NCI-H1417 (cell line): ENCODE measurements around the gene ATXN2.
"Not testable (repeated sequence)": the region's sequence is repeated elsewhere in the genome, so short reads cannot be mapped to it uniquely, and the experiment has no call there.

Source experiments
- DNase-seq, 3 experiments: peaks; one replicate each; lab custom pipeline; 2025; lab: John Stamatoyannopoulos, UW

Gene ATXN2

DNA sequence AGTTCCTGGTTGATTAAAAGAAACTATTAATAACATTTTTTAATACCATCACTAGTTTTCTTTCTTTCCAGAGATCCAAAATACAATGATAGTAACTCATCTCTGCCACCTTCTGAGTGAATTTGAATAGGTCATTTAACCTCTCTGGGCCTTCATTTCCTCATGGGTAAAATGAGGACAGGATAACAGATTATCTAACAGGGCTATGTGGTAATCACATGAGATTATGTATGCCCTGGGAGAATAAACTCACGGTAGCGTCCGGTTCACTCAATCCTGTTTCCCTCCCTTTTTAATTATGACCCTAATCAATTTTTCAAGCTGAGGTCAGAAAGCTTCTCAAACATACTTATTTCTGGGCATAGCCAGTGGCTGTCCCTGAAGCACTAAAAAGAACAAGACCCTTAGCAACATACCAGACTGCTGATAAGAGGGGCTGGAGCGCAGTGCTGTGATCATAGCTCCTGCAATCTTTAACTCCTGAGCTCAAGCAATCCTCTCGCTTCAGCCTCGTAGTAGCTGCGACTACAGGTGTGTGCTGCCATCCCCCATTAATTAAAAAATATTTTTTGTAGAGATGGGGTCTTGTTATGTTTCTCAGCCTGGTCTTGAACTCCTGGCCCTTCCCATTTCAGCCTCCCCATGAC, 24.2 kb downstream of the ATXN2 start:
- DNase-seq = no peak

DNA sequence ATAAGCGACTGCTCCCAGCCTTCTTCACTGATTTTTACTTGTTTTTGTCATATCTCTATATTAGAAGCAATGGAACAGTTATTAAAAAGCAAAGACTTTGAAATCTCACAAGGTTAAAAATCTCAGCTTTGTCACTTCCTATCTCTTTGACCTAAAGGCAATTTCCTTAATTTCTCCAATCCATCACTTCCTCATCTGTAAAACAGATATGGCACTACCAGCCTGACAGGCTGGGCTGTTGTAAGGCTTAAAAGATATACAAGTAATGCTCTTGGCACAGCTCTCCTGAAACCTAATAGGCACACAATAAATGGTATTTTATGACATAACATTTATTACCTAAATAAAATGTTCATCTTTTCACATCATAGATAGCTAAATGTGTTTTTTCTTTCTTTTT, 25.6 kb downstream of the ATXN2 start:
- no peak for DNase-seq

DNA sequence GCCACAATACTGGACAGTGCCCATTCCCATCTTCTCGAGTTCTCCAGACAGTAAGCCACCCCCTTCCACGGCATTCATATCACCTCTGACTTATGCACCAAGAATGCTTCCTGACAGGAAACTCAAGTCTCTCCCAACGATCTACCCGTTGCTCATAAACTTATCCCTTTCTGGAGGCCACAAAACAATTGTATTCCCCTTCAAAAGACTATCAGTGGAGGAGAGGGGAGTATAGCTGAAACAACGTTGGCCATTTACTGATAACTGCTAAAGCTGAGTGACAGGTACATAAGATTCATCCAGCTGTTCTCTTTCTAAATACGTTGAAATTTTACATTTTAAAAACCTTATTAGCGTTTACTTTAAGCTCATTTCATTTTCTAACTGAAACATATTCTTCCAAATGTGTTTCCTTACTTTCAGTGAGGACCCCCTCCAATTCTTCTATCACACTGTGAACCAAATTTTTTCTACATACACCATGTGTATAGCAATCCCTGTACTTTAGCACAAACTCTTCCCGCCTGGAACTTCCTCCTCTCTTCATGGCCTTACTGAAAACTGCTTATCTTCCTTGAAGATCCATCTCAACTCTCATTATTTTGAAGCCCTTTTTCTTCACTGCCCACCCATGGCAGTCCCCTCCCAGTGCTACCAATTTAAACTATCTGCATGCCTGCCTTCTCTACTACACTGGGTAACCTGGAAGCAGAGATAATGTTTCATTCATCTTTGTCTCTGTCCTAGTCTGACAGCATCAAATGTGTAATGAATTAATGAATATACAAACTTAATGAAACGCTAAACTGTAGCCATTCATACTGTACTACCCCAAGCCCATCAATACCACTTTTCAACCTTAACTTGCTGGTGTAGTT, 28.8 kb downstream of the ATXN2 start:
- DNase-seq = no peak

DNA sequence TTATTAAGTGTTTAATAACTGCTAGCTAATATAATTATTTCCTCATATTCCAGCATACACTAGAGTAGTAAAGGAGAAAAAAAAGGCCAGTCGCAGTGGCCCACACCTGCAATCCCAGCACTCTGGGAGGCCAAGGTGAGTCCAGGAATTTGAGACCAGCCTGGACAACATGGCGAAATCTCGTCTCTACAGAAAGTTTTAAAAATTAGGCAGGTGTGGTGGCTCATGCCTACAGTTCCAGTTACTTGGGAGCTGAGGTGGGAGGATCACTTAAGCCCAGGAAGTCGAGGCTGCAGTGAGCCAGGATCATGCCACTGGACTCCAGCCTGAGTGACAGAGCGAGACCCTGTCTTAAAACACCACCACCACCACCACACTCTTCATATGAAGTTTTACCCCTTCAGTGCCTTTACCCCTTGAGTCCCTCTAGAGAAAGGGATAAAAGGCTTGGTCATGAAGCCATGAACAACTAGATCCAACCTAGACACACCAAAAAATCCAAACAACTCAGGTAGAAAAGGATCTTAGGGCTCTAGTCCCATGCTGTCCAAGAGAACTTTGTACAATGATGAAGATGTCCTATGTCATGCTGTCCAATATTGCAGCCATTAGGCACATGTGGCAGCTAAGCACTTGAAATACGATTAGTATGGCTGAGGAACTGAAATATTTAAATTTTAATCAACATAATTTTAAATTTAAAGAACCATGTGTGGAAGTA, 29.6 kb downstream of the ATXN2 start:
- DNase-seq = no peak

DNA sequence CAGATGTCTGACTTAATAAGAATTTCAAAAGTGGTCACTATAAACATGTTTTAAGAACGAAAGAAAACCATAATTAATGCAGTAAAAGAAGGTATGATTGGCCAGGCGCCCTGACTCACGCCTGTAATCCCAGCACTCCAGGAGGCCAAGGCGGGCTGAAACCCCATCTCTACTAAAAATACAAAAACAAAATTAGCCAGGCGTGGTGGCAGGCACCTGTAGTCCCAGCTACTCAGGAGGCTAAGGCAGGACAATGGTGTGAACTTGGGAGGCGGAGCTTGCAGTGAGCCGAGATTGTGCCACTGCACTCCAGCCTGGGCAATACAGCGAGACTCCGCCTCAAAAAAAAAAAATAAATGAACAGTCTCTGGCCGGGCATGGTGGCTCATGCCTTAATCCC, 38.3 kb downstream of the ATXN2 start:
- DNase-seq = not testable (repeated sequence)

DNA sequence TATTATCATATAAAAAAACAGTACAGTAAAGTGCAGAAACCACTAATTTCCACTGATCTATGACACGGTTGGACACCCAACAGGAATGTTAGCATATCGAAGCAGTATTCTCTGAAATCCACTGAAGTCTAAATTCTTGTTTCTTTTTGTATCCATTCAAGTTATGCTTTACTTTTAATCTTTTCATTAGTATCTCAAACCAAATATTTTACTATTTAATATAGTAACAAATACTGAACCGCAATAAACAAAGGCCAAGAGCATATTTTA, 41.1 kb downstream of the ATXN2 start:
- DNase-seq = no peak

DNA sequence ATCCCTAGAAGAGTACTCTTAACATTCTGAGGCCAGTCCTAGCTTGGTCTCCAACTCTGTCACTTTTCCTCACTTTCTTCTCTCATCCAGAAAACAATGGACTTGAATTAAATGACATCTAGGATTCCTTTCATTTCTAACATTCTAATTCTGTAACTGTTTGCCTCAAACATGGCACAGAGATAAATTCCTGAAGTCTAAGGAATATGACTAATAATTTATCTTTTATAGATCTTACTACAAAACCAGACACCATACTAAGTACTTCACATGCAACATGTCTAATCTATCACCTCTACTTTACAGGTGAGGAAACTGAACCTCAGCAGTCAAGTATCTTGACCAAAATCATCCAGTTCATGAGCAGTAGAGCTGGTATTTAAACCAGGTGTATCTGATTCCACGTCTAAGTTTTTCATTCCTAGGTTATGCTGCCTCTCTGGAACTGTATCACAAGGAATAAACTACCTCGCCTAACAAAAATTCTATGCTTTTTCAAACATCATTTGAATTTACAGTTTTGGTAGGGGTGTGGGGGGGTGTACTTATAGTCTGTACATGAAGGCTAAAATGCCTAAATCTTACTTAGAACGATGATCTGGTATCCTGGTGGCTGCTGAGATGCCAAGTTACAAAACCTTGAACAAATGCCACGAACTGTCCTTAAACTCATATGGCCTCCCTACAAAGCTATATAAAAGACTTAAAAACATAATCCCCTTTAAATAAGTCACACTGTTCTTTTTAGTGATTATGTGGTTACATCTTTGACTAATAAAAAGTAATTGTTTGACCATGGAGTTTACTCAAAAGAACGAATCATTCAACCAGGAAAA, 41.6 kb downstream of the ATXN2 start:
- DNase-seq = no peak

DNA sequence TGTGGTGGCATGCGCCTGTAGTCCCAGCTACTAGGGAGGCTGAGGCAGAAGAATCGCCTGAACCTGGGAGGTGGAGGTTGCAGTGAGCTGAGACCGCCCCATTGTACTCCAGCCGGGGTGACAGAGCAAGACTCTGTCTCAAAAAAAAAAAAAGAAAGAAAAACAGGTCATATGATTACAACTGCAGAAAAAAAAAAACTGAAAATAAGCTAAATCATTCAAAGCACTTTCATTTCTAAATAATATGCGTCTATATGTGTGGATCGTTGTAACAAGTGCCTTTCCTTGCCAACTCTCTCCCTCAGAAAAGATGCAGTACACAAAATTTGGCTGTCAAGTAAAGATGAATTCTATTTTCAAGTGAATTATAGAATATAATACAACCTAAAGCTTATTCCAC, 42.4 kb downstream of the ATXN2 start:
- no peak for DNase-seq

DNA sequence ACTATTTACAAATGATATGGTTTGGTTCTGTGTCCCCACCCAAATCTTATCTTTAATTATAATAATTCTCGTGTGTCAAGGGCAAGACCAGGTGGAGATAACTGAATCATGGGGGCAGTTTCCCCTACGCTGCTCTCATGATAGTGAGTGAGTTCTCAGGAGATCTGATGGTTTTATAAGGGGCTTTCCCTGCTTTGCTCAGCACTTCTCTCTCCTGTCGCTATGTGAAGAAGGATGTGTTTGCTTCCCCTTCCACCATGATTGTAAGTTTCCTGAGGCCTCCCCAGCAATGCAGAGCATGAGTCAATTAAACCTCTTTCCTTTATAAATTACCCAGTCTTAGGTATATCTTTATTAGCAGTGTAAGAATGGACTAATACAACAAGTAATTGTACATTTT, 43.8 kb downstream of the ATXN2 start:
- not testable (repeated sequence) for DNase-seq

DNA sequence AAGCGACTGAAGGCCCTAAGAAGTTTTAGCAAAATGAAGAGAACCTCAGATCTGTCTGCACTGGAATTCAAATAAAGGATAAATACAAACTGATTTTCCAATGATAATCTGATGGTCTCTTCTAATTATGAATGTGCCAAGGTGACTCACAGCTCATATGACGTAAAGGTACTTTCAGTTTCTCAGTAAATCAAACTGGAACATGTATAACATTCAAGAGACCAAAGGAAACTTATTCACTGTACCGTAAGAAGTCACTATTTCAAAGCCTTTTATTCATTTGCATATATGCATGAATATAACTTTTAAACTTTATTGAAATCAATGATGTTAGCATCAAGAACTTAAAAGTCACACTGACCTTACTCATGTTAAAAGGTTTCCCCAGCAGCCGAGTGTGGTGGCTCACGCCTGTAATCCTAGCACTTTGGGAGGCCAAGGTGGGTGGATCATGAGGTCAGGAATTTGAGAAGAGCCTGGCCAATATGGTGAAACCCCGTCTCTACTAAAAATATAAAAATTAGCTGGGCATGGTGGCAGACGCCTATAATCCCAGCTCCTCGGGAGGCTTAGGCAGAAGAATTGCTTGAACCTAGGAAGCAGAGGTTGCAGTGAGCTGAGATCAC, 52.2 kb downstream of the ATXN2 start:
- DNase-seq = no peak

DNA sequence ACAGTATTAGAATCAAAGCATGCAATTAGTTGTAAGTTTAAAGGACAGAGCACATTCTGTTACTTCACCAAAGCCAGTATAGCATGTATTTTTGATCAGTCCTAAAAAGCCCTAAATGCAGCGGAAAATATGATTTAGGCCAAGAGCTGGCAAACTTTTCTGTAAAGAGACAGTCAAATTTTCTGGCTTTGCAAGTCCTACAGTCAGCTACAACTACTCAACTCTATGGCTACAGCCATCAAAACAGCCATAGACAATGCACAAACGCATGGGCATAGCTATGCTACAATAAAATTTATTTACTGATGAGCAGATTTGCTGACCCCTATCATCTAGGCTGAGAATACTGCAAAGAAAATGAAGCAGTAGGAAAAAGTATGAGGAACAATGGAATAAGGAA, 52.9 kb downstream of the ATXN2 start:
- DNase-seq = no peak

DNA sequence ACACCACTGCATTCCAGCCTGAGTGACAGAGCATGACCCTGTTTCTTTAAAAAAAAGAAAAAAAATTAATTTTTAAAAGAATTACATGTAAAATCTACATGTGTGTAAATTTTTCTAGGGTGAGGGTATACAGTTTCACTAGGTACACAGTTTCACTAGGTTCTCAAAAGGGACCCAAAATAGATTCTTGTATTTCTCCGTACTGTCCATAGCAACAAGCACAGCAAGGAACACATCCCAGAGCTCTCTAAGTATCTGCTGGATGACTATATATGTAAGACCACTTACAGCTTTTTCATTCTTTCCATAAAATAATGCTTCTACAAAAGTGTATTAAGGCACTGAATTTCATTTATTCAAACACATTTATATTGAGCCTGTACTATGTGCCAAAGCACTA, 55.1 kb downstream of the ATXN2 start:
- DNase-seq = no peak

DNA sequence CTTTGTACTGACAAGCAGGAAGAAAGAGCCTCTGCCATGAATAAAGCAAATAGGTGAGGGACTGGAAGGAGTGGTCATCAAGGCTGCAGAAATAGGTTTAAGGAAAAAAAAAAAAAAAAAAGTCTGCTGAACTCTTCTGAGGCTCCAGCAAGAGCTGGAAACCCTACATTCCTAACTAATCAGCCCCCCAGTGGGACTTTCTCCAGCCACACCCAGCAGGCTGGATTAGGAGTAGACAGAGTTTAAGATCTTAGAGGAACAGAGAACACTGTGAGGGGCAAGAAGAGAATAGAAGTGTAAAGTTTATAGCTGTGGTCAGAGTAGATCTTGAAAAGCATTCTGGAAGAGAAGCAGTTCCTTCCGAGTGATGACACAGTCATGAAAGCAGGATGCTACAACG, 66.4 kb downstream of the ATXN2 start:
- no peak for DNase-seq

DNA sequence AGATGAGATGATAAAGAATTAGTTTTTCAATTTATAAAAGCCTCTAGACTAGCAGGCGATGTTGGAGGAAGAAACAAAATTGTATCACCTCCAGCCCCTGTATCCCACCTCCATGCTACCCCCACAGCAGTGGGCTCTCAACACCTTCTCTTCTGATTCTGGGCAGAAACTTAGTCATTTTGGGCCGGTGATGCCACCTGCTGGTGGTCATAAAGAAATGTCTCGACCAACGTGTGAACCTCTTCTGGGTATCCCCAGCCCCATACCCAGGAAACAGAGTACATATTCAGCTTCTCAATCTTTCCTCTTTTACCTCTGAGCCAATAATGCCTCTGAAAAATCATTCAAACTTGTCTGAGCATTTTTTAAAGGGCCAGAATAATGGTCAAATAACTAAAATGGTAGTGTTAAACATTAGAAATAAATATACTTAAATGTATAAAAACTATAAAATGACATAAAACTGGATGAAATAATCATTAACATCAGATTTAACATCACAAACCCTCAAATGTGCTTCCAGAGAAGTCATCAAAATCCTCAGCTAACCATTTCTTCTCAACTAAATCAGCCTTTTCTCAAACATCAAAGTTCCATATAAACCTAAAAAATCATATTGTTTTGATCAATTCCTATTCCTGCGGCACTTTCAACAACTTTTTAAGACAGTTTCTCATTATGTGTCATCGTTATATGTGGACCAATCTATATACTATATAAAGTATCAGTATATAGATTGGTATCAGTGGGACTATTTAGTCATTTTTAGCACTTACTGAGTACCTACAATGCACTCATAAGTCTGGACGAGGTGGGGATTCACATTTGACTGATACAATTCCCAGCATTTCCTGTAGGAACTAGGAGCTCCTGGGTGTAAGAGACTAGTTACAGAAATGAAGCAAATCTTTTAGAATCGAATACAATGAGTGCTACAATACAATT, 69.4 kb downstream of the ATXN2 start:
- peak; percentile 32 to 71 (median 35) for DNase-seq

DNA sequence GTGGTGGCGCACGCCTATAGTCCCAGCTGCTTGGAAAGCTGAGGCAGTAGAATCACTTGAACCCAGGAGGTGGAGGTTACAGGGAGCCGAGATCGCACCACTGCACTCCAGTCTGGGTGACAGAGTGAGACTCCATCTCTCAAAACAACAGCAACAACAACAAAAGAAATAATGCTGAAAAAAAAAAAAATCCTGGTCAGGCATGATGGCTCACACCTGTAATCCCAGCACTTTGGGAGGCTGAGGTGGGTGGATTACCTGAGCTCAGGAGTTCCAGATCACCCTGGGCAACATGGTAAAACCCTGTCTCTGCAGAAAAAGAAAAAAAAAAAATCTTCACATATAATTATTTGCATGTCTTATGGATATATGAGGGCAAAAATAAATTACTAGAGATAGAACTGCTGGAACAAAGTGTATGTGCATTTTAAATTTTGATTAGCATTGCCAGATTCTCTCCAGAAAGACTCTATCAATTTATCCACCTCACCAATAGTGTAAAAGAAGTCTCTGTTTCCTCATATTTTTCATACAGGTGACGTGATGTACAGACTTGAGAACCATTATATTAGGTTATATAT, 75.4 kb downstream of the ATXN2 start:
- no peak for DNase-seq

DNA sequence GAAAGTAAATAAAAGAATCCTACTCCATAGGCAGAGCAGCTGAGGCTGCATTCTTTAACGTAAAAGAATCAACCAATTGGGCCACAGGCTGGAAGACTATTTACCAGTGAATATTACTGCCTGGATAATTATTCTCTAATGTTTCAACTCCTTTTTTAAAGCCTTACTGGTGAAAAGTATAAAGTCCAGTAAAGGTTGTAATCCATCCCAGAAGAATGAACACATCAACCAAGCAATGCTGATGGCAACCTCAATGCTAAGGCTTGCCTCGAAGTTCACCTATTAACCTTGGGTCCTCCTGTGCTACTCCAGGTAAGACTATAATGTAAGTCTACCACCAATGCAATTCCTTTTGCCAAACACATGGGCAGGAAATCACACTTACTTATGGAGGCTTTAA, 77.3 kb downstream of the ATXN2 start:
- no peak for DNase-seq

DNA sequence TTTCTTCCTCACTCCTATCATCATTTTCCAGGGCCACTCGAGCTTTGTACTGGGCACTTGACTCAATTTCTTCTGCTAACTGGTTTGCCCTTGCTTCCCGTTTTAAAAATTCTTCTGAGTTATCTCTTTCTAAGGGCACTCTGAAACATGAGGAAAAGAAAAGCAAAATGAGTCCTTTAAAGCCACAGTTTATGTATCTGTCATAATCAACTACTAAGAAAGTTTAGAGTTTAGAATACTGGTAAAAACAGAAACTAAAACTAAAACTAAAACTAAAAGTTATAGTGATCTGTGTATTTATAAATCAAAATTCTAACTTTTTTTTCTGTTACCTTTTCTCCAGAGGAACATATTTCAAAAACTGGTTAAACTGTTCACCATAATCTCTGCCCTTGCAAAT, 79.2 kb downstream of the ATXN2 start:
- DNase-seq = no peak

DNA sequence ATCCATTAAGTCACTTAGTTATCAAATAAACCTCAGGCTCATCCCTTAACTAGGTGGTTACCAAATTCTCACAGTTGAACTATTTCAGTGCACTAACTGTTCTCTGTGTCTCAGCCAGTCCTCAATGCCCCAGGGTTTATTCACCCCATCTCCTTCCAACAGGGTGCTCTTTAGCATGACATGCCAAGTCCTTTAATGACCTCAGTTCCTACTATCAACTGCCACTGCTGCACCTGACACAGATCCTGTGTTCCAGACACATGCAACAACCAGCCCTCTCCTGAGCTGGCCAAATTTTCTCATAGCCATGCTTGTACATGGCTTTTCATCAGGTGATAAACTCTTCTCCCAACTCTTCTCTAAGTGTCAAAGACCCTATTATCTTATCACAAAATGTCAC, 80.0 kb downstream of the ATXN2 start:
- DNase-seq = no peak

DNA sequence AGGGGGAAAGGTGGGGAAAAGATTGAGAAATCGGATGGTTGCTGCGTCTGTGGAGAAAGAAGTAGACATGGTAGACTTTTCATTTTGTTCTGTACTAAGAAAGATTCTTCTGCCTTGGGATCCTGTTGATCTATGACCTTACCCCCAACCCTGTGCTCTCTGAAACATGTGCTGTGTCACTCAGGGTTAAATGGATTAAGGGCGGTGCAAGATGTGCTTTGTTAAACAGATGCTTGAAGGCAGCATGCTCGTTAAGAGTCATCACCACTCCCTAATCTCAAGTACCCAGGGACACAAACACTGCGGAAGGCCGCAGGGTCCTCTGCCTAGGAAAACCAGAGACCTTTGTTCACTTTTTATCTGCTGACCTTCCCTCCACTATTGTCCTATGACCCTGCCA, 91.4 kb downstream of the ATXN2 start:
- DNase-seq = not testable (repeated sequence)

DNA sequence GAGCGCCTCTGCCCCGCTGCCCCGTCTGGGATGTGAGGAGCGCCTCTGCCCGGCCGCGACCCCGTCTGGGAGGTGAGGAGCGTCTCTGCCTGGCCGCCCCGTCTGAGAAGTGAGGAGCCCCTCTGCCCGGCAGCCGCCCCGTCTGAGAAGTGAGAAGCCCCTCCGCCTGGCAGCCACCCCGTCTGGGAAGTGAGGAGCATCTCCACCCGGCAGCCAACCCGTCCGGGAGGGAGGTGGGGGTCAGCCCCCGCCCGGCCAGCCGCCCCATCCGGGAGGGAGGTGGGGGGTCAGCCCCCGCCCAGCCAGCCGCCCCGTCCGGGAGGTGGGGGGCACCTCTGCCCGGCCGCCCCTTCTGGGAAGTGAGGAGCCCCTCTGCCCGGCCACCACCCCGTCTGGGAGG, 91.9 kb downstream of the ATXN2 start:
- not testable (repeated sequence) for DNase-seq
